ENCODE results near the gene MYL5.
"Not testable (repeated sequence)": the region's sequence is repeated elsewhere in the genome, so short reads cannot be mapped to it uniquely, and the experiment has no call there.

MYL5 gene

GRCh38 chr4:674172-675035 is at the start of gene MYL5, which contains the start of gene ATP5ME:
MYL5 (plus strand) TSS chr4:674542; CDS start chr4:678027, 3,485 bp downstream.
ATP5ME (minus strand) TSS chr4:674276; CDS start chr4:674247, 29 bp downstream.
- peak; percentile 99 for DNase-seq (ENCODE audit: low read depth)

DNA sequence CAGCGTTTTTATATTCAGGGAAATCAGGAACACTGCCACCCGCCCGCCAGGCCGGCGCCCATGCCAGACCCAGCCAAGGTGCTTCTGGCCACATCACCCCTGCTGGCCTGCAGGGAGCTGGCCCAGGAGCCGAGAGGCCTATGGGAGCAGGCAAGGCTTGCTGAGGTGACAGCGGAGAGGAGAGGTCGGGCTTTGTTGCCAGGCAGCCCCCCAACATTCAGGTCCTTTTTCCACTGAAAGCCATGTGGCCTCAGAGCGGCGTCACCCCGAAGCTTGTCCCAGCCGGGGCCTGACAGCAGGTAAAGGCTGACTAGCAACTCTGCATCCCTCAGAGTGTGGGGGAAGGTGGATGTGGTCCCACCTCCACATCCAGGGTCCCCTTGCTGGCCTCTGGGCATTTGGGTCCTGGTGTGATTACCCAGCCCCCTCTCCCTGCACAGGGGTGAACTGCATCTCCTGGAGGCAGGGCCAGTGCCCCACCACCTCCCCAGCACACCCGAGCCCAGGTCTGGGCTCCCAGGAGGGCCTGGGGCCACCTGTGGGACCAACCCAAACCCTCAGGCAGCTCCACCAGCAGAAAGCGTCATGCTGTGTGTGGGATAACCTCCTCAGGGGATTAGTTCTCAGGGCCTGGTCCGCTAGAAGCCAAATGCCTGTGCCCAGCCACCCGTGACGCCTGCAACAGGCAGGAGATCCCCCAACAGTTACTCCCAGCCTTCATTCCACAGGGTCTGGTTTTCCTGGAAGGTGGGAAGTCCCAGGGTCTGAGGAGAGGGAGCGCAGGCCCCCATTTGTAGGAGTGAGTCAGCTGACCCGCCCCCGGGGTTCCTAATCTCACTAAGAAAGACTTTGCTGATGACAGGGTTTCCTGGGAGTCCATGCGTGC is 49.4 kb upstream of the MYL5 start, which contains the start of gene PDE6B:
Gene PDE6B (plus strand): TSS at position 869 of the 886 bp plus-strand sequence. CDS start 54 bp downstream, outside the sequence.
- DNase-seq (ENCODE audit: low read depth): no peak

DNA sequence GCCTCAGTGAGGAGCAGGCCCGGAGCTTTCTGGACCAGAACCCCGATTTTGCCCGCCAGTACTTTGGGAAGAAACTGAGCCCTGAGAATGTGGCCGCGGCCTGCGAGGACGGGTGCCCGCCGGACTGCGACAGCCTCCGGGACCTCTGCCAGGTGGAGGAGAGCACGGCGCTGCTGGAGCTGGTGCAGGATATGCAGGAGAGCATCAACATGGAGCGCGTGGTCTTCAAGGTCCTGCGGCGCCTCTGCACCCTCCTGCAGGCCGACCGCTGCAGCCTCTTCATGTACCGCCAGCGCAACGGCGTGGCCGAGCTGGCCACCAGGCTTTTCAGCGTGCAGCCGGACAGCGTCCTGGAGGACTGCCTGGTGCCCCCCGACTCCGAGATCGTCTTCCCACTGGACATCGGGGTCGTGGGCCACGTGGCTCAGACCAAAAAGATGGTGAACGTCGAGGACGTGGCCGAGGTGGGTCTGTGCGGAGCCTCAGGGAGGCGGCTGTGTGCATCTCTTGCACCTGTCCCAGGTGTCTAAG is 48.6 kb upstream of the MYL5 start:
- DNase-seq (ENCODE audit: low read depth): no peak

- DNase-seq (ENCODE audit: low read depth): no peak
Observed at GRCh38 chr4:626201-627091, 47.9 kb upstream of the MYL5 start.

DNA sequence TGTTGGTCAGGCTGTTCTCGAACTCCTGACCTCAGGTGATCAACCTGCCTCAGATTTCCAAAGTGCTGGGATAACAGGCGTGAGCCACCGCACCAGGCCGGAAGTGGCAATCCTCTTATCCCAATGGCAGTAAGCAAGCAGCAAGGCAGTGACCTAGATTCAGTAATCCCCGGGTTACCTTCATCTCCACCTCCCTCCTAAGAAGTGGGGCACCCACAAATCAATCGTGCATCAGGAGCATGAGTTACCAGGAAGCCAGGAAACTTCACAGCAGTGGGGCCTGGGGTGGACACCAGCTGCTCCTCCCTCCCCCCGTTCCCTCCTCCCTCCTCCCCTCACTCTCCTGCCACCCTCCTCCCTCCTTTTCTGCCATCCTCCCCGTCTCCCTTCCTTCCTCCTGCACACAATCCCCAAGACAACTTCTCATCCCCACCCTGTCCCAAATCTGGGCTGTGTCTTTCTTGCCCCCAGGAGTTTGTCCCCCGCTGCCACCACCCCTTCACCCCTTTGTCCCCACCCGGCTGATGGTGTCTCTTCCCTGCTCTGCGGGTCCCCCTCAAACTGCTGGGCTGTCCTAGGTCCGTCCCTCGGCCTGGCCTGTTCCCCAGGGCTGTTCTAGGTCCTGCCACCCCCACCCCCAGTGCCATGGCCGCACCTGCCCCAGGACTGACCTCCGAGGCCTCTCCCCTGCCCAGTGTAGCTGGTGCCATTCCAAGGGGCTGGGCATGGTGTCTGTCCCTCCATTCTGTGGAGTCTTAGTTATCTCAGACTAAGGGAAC is 46.8 kb upstream of the MYL5 start:
- DNase-seq (ENCODE audit: low read depth): no peak

GRCh38 chr4:628311-628741 is 46.0 kb upstream of the MYL5 start:
- no peak for DNase-seq (ENCODE audit: low read depth)

DNA sequence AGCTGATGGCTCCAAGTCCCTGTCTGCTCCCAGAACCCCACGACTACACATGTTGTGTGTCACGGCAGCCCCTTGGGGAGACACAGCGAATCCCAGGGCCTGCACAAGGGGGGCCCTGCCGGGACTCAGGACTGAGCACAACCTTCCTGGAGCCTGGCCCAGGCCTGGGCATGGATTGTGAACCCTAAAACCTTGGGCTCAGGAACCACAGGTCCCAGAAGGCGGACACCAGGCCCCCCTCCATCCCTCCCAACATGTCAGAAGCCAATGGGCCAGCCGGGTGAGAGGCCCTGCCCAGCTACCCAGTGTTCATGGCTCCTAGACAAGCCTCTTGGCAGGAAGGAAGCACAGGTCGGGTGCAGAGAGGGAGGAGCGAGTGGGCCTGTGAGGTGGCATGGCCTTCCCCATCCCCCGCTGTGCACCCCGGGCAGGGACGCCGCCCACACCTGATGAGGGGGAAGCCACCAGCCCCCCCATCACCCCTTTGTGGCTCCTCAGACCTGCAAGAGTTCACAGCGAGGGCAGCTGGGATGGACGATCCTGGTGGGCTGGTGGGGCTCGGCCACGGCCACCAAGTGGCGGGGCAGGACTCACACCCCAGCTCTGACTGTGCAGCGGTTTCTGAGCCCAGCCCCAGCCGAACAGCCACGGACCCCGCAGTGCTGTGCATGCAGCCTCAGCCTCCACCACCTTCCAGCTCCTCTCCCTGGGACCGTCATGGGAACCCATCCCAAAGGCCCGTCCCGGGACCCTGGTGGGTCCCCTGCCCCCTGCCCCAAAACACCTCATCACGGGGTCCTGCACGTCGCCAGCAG is 45.3 kb upstream of the MYL5 start:
- DNase-seq (ENCODE audit: low read depth): no peak

- no peak for DNase-seq (ENCODE audit: low read depth)
Observed at GRCh38 chr4:629636-629914, 44.8 kb upstream of the MYL5 start.

DNA sequence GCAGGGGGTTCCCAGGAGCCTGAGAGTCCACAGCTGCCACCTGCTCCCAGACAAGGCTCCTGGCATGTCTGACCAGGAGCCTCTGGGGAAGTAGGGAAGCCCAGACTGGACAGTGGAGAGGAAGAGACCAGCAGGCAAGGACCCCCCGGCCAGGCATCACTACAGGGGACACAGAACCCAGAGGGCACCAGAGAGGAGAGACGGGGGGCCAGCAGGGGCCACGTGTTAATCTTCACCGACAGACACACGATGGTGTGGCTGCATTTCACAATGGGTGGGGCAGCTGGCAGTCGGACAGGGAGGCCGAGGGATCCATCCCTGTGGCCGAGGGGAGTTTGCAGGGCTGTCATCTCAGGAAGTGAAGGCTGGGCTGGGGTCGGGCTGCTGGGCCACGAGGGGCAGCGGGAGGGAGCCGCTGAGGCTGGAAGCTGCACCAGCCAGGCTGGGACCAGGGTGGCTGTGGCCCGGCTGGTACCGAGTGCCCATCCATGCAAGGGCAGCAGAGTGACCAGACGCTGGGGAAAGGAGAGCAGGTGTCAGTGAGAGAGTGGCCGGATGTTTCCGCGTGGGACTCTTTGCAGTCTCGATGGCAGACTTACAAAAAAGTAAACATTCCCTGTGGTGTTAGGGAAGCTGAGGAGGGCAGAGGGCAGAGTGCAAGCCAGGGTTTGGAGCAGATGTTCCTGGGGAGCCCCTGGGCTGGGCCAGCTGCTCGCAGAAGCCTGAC is 44.3 kb upstream of the MYL5 start:
- no peak for DNase-seq (ENCODE audit: low read depth)

GRCh38 chr4:630656-631055 is 43.7 kb upstream of the MYL5 start:
- no peak for DNase-seq (ENCODE audit: low read depth)

- no peak for DNase-seq (ENCODE audit: low read depth)
Observed at GRCh38 chr4:632196-632790, 42.0 kb upstream of the MYL5 start.

GRCh38 chr4:632926-633325 is 41.4 kb upstream of the MYL5 start:
- DNase-seq (ENCODE audit: low read depth): no peak

DNA sequence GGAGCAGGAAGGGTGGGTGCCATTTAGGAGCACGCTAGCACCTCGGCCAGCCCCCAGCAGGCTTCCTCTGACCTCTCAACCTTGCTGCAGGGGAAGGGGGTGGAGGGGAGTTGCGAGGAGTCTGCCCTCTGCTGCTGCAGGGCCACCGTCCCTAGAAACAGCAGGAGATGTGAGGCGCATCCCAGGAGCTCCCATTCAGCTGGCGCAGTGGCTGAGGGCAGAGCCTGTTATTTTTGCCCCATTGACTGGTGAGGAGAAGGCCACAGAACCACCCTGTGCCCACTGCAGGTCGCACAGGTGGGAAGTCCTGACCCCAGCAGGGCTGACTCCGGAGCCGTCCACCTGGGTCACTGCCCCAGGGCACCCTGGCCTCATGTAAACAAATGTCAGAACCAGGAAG is 40.9 kb upstream of the MYL5 start:
- DNase-seq (ENCODE audit: low read depth): no peak

DNA sequence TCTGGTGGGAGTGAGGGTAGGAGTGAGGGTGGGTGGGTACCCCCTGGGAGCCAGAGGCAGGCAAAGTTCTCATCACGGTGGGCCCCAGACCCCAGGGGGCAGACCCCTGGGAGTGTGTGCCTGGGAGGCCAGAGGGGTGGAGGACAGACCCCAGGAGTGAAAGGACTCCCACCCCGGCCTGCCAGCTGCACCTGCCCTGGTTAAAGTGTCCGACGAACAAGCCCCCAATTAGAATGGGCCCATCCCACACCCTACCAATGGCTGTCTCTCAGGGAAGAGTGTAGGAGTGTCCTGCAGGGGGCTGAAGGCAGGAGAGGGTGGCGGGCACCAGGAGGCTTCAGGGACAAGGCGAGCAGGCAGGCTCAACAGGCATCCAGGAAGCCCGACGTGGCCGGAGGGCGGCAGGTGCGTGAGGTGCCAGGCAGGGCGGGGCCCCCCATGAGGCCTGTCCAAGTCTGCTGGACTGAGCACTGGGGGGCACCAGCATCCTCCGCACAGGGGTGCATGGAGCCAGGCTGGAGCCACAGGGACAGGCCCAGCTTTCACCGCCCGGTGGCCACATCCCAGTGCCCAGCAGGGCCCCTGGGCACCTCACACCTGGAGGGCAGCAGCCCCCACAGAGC is 40.3 kb upstream of the MYL5 start:
- no peak for DNase-seq (ENCODE audit: low read depth)

GRCh38 chr4:634599-634985 is 39.8 kb upstream of the MYL5 start:
- no peak for DNase-seq (ENCODE audit: low read depth)

DNA sequence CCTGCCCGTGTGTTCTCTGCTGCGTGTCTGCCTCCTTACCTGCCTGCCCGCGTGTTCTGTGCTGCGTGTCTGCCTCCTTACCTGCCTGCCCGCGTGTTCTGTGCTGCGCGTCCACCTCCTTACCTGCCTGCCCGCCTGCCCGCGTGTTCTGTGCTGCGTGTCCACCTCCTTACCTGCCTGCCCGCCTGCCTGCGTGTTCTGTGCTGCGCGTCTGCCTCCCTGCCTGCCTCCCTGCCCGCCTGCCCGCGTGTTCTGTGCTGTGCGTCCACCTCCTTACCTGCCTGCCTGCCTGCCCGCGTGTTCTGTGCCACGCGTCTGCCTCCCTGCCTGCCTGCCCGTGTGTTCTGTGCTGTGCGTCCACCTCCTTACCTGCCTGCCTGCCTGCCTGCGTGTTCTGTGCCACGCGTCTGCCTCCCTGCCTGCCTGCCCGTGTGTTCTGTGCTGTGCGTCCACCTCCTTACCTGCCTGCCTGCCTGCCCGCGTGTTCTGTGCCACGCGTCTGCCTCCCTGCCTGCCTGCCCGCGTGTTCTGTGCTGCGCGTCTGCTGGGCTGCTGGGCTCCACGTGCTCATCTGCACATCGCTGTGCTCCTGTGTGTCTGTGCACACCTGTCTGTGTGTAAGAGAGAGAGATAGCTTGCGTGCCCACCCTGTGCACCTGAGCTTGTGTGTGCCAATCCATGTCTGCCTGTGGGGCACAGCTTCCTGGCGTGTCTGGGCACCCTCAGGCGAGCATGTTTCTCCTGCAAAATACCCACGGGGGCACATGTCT is 39.1 kb upstream of the MYL5 start:
- not testable (repeated sequence) for DNase-seq (ENCODE audit: low read depth)

- DNase-seq (ENCODE audit: low read depth): no peak
Observed at GRCh38 chr4:635851-636627, 38.3 kb upstream of the MYL5 start.
